HG02938 (cell line): ENCODE data around the gene LMNTD2.
A peak's percentile ranks its signal among the peaks of the same experiment; 100 is the strongest.

Source experiments
- ATAC-seq: cut with Tn5 transposase; IDR thresholded peaks from one replicate; pipeline ENCODE4 v1.9.1; 2021; ENCODE audit warnings: mild to moderate bottlenecking, moderate library complexity; ENCODE audit not compliant: unreplicated experiment

The LMNTD2 gene

DNA sequence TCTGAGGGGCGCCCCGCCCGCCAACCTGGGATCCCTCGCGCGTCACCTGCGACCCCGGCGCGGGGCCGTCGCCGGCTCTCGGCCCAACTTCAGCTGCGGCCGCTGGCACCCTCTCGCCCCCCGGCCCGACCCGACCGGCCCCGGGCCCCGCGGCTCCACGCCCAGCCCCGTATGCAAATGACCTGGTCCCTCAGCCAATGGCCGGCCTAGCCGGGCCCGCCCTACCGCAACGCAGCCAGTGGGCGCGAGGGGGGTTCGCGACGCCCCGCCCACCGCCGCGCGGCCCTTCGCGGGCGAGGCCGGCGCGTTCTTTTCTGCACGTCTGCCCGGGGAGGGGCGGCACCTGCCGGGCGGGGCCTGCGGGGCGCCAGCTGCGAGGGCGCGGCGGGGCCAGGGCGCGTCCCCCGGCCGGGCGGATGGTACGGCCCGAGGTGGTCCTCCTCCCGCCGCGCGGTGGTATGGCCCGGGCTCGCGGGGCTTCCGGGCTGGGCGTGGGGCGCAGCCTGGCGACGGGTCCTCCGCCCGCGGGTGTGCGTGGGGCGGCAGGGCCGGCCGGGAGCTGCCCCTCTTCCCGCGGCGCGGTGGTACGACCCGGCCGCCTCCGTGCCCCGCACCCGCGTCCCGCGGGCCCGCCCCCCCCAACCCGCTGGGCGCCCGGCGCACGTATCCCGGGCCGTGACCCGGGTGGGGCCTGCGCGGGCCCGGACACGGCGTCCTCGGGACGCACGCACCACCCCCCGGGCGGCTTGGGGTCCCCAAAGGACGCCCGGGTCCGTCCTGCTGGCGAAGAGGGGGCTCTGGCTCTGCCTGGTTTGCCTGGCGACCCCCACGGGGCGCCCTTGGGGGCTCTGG, 8.0 kb upstream of the LMNTD2 start:
- ATAC-seq: peak; percentile 88

GRCh38 chr11:567629-568292, 7.2 kb upstream of the LMNTD2 start:
- no peak for ATAC-seq

GRCh38 chr11:567011-567628, 6.6 kb upstream of the LMNTD2 start:
- no peak for ATAC-seq

DNA sequence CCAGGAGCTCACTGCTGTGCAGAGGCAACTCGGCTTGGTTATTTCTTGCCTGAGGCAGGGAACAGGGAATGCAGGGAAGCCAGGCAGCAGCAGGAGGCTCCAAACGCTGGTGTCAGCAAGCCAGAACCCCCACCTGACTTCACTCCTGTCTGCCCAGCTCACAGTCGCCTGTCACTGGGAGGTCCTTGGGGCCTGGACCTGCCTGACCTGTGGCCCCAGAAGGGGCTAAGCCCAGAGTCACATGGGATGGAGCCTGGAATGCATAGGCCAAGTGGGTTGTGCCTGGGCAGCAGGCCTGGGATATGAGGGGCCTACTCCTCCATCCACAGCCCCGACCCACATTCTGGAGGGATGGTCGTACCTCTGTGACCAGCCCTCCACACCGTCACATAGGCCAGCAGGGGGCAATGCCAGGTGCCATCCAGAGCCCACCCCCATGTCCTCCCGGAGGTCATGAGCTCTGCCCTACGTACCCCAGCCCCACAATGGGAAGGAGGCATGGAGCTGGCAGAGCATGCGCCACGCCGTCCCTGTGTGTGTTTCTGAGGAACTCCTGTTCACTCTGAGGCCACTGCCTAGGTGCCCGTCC, 5.5 kb upstream of the LMNTD2 start:
- ATAC-seq: no peak

DNA sequence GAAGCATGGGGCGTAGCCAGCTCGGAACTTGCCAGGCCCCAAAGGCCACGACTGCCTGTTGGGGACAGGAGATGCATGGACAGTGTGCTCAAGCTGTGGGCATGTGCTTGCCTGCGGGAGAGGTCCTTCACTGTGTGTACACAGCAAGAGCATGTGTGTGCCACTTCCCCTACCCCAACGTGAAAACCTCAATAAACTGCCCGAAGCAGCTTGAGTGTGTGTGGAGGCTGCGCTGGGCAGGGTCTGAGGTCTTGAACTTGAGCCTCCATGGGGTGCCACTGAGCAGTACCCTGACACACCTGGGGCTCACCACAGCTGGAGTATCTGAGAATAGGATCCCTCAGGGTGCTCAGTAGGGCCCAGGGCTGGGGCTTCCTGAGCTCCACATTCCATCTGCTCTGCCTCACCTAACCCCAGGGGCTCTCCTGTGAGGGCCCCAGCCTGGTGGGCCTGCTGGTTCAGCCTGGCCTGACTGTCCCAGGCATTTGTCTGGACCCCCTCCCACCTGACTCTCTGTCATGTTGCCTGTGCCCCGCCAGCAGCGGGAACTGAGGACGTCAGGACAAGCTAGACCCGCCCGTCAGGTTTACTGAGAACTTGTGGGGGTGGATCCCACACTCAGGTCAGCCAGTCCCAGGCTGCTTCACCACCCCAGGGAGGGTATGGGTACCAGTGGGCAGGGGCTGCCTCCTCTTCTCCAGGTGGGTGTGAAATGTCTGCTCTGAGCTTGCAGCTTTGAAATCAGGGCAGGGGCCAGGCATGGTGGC, 3.5 kb upstream of the LMNTD2 start:
- no peak for ATAC-seq

DNA sequence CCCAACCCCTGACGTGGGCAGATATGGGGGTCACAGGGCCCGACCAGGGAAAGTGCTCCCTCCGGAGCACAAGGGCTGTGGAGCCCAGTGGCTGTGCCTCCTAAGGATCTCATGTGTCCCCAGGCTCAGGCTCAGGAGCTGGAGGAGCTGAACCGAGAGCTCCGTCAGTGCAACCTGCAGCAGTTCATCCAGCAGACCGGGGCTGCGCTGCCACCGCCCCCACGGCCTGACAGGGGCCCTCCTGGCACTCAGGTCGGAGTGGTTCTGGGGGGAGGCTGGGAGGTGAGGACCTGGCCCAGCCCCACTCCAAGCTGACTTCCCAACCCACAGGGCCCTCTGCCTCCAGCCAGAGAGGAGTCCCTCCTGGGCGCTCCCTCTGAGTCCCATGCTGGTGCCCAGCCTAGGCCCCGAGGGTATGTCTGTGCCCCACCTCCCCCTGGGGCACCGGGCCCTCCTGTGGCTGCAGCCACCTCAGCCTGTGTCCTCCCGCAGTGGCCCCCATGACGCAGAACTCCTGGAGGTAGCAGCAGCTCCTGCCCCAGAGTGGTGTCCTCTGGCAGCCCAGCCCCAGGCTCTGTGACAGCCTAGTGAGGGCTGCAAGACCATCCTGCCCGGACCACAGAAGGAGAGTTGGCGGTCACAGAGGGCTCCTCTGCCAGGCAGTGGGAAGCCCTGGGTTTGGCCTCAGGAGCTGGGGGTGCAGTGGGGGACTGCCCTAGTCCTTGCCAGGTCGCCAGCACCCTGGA, 2.7 kb upstream of the LMNTD2 start:
- no peak for ATAC-seq

GRCh38 chr11:562046-562645, 1.6 kb upstream of the LMNTD2 start:
- no peak for ATAC-seq

DNA sequence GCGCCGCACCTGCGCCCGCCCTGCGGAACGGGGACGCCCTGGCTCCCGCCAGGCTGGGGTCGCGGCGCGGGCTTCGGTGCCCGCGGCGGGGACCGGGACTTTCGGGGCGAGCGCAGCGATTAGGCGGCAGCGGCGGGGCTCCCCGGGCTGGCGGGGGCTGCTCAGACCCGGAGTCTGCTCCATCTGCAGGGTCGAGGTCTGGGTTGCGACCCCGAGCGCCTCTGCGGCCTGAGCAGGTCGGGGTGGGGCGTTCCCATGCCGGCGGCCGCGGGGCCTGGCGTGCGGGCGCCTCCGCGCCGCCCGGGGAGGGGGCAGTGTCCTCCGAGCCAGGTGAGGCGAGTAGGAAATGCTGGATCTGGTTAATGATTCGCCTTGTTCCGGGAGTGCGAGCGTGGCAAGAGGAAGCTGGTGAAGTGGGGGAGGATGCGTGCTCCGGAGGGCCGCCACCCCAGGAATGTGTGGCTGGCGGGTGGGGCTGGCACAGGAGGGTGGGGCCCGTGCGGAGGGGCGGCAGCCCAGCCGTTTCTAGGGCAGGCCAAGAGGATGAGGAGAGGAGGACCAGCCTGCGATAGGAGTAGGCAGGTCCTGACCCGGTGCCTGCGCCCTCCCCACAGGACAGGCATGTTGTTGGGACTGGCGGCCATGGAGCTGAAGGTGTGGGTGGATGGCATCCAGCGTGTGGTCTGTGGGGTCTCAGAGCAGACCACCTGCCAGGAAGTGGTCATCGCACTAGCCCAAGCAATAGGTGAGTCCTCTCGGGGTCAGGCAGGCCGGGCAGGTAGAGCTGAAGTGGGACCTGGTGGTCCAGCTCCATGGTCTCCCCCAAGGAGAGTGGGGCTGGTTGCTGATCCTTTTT, 838 bp upstream of the LMNTD2 start:
- peak; percentile 12 for ATAC-seq

- ATAC-seq: no peak
Observed at GRCh38 chr11:559712-560304, 730 bp downstream of the LMNTD2 start.

- no peak for ATAC-seq
Observed at GRCh38 chr11:559020-559620, 1.4 kb downstream of the LMNTD2 start.

DNA sequence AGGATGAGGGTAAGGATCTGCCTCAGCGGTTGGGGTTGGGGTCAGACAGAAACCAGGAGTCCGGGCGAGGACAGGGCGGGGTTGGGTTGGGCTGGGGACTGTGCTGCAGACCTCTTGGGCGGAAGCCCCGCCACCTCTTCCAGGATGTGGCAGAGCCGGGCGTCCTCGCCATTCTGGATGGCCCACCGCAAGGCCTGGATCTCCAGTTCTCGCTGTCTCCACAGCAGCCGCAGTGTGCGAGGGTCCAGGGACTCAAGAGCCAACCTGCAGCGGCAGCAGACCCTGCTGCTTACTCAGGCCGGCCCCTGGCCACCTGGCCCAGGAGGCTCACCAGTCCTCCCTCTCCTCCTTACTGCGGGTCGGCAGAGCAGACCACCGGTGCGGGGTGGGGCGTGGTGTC, 2.0 kb downstream of the LMNTD2 start:
- no peak for ATAC-seq

DNA sequence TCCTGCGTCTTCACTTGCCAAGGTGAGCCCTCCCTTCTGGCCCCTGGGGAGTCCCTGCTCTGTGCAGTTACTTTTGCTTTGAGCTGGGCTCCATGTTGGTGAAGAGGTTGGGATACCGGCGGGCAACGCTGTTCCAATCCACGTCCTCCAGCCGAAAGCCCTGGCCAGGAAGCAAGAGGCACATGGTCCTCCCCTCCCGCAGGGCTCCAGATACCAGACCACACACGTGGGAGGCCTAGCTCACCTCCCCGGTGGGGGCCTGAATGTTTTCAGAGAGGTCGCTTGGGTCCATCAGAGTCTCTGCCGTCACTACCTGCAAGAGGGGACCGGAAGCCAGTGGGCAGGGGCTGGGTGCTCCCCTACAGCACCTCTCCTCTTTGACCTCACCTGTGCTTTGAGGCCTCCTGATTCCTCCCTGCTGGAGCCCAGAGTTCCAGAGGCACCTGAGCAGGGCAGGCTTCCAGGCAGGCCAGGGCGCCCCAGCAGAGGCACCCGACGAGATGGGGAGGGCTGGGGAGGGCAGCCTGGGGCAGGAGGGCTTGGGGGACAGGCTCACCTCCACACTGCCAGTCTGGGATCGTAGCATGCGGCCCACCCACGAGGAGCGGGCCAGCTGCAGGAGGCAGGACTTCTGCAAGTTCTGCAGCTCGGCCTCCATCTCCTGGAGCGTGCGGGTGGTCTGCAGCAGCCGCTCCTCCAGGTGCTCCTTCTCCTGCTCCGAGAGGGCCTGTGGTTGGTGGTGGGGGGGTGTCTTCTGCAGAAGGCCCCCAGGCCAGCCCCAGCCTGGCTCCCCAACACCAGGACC, 3.0 kb downstream of the LMNTD2 start:
- ATAC-seq: no peak

- ATAC-seq: no peak
Observed at GRCh38 chr11:556662-557256, 3.8 kb downstream of the LMNTD2 start.

DNA sequence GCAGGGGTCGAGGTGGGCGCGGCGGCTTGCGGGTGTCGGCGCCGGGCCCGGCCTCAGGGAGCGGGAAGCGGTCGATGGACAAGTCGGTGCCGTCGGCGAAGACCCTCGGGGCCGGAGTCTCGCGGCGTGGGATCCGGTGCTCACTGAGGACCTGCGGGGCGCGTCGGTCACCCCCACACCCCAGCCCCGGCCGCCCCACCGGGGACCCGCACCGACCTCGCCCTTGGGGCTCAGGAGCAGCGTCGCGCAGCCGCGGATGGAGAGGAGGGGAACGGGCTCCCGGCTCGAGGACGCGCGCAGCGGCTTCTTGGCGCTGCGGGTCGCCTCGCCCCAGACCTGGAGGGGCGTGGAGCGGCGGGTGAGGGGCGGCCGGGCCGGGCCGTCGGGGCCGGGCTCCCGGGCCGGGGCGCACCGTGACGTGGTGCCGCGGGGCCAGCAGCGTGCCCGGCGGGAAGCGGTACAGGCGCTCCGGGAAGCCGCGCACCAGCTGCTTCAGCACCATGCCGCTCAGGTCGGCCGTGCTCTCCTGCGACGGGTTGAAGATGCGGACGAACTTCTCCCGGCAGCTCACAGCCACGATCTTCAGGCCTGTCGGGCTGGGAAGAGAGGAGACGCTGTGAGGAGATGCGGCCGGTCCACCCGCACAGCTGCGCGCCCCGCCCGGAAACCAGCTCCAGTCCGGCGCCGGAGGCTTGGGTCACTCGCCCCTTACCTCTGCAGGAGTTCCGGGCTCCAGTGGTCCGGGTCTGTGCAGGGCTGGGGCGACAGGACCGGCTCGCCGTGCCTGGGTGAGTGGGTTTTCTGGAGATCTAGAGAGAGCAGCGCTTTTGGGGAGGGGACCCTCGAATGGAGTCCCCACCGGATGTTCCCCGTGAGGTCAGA, 4.5 kb downstream of the LMNTD2 start:
- no peak for ATAC-seq

- ATAC-seq: no peak
Observed at GRCh38 chr11:555227-555779, 5.2 kb downstream of the LMNTD2 start.
